Aorta (tissue), 5 donors: ENCODE data around the gene KCNA4. TPM values are rescaled to one million over a fixed set of nuclear protein-coding genes. Genes with fewer than 3 reads are reported as not detected.

Experiments used
- ATAC-seq: fragments of 200-7000 bp; cut with Tn5 transposase; one replicate; pipeline ENCODE4 v1.9.1; 2022; ENCODE audit warnings: moderate library complexity; ENCODE audit not compliant: low FRiP score
- DNase-seq, 2 donors: peaks; one replicate each; pipeline ENCODE4 v3.0.0-alpha.2; 2020
- H3K27ac ChIP-seq, 2 donors: one replicate each; pipeline ENCODE4 v1.5.1; 2013; ENCODE audit warnings: low read length in 2 of 2, mild to moderate bottlenecking in 2 of 2, moderate library complexity in 2 of 2, control low read depth in 1 of 2, inconsistent platforms in 1 of 2, low read depth in 1 of 2
- H3K27me3 ChIP-seq, 2 donors: one replicate each; pipeline ENCODE4 v1.6.1; 2013; ENCODE audit warnings: control low read depth in 1 of 2, low read length in 1 of 2, mild to moderate bottlenecking in 1 of 2, moderate library complexity in 1 of 2; ENCODE audit not compliant: insufficient read depth in 2 of 2, control insufficient read depth in 1 of 2
- H3K36me3 ChIP-seq, 2 donors: one replicate each; pipeline ENCODE4 v1.6.1; 2013; ENCODE audit warnings: control low read depth in 1 of 2, low read length in 1 of 2, mild to moderate bottlenecking in 1 of 2; ENCODE audit not compliant: insufficient read depth in 2 of 2, control insufficient read depth in 1 of 2
- H3K4me1 ChIP-seq, 2 donors: one replicate each; pipeline ENCODE4 v1.6.1; 2013; ENCODE audit warnings: low read length in 2 of 2, control low read depth in 1 of 2, mild to moderate bottlenecking in 1 of 2, moderate library complexity in 1 of 2; ENCODE audit not compliant: insufficient read depth in 2 of 2, control insufficient read depth in 1 of 2
- H3K4me3 ChIP-seq, 2 donors: one replicate each; pipeline ENCODE4 v1.5.1; 2013; ENCODE audit warnings: low read length in 2 of 2, control low read depth in 1 of 2, mild to moderate bottlenecking in 1 of 2
- H3K9me3 ChIP-seq: one replicate; pipeline ENCODE4 v1.6.1; 2013; ENCODE audit warnings: mild to moderate bottlenecking, low read length; ENCODE audit not compliant: control insufficient read depth
- WGBS, 2 donors: extraction: QIAGEN DNeasy Blood & Tissue Kit; methylation state at CpG; one replicate each; pipeline ENCODE4 v1.1.7; 2013; 5-methylcytosine and 5-hydroxymethylcytosine counted together
- intact Hi-C, 2 donors: fragments of 100-400 bp; cut with DNase I; formaldehyde crosslinking; loops; one replicate each; pipeline versions ENCODE4 v1.14.2 to v1.15.0; 2022
- polyA plus RNA-seq, 2 donors: library from polyadenylated mRNA; stranded (reverse); fragments of 200-250 nt; gene quantifications; one replicate each; pipeline ENCODE4 v1.2.3, GENCODE V29; 2013
- total RNA-seq, 2 donors: library from RNA; stranded (reverse); fragmentation: NEBNext Ultra II Directional; extraction: Animal tissue kit (Norgen Biotek cat#: 25700); gene quantifications; one replicate each; pipeline ENCODE4 v1.2.1, GENCODE V29; 2021
- donor health status: healthy with polysubstance abuse.
- donor health status: Bipolar disorder and iron deficiency.
- donor health status: DM: no; HTN: no; CAD: no.
- donor health status: DM: no; HTN: no; CAD: no.
- donor health status: DM: yes; HTN: yes; CAD: no.

KCNA4 gene
- total and polyA plus RNA-seq, 4 donors = 0.06 to 0.54 TPM; not detected in 2

DNA sequence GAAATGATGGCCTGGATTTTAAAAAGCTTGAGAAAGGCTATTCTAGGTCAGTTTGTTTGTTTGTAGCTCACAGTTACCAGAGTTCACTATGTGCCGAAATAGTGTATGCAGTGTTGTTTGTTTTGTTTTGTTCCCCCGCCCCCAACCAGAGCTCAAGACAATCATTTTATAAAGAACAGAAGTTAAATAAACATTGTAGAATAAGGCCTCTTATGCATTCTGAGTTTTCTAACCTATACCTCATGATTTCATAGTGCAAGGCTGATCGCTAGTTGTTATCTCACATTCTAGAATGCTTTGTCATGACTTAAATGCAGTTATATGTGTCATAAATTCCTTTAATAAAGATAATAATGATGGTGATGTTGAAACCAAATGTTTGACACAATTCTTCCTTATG is 7.8 kb downstream of the KCNA4 start:
- Histone ChIP-seq H3K9me3 (no peaks in the 10 kb centered on the region), H3K36me3 (no peaks in the 10 kb centered on the region), H3K4me1 (no peaks in the 10 kb centered on the region), H3K4me3 (no peak overlapping the region), H3K27ac (no peak overlapping the region), H3K27me3 (no peaks in the 10 kb centered on the region)
- intact Hi-C loops = no loop called here
- ATAC-seq (no peak), DNase-seq (no peak)
- WGBS, 2 donors = 84 to 92% methylated on average over 3 of the region's 3 CpGs

DNA sequence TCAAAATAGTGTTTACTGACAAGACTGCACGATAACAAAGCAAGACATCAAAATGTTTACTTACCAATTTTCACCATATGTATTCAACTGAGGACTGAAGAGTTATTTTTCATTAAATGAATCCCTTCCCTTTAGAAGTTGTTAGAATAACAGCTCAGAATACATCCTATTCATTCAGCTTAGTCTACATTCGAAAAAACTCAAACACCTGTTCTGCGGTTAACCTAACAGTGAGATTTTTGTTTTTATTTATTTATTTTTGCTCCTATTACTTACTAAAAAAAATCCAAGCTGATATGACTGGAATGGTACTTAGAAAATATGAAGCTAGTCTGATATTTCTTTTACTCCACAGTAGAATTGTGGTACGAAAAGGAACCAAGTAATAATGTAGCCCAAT is 10.0 kb downstream of the KCNA4 start:
- Histone ChIP-seq H3K36me3 (no peaks in the 10 kb centered on the region), H3K27me3 (no peaks in the 10 kb centered on the region), H3K4me3 (no peak overlapping the region), H3K9me3 (no peaks in the 10 kb centered on the region), H3K27ac (no peak overlapping the region), H3K4me1 (no peaks in the 10 kb centered on the region)
- no peak for ATAC-seq
- intact Hi-C loops = no loop called here
- 91 to 93% methylated on average over 4 of the region's 4 CpGs for WGBS, 2 donors
- no peak for DNase-seq

DNA sequence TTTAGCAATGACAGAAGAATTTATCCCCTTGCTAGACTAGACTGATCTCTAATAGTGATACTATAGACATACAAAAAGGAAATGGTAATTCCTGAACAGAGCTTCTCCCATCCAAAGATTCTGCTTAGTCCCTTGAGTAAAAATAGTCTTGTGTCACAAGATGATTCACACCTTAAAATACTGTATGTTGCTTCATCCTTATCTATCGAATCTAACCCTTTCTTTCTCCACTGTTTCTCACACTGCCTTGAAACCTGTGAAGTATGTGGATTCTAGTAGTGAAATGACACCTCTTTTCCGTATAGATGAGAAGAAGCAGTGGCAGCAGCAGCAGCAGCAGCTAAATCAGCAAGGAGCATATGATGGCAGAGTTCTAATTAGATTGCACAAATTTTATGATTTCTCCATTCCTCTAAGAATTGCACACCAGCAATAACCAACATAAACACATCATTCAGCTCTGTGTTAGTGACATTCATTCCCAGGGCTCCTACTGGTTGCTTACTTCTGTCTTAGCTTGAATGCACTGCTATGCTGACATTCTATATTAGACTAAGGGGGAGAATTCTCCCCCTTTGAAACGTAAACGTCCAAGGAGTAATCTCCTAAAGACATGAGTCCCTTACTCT is 14.6 kb downstream of the KCNA4 start:
- DNase-seq (no peak), ATAC-seq (no peak)
- Histone ChIP-seq H3K4me3 (no peak overlapping the region), H3K27me3 (no peaks in the 10 kb centered on the region), H3K9me3 (no peaks in the 10 kb centered on the region), H3K27ac (no peak overlapping the region), H3K36me3 (no peaks in the 10 kb centered on the region), H3K4me1 (no peaks in the 10 kb centered on the region)
- WGBS, 2 donors = 53 to 54% methylated on average over 4 of the region's 4 CpGs
- intact Hi-C loops = no loop called here

DNA sequence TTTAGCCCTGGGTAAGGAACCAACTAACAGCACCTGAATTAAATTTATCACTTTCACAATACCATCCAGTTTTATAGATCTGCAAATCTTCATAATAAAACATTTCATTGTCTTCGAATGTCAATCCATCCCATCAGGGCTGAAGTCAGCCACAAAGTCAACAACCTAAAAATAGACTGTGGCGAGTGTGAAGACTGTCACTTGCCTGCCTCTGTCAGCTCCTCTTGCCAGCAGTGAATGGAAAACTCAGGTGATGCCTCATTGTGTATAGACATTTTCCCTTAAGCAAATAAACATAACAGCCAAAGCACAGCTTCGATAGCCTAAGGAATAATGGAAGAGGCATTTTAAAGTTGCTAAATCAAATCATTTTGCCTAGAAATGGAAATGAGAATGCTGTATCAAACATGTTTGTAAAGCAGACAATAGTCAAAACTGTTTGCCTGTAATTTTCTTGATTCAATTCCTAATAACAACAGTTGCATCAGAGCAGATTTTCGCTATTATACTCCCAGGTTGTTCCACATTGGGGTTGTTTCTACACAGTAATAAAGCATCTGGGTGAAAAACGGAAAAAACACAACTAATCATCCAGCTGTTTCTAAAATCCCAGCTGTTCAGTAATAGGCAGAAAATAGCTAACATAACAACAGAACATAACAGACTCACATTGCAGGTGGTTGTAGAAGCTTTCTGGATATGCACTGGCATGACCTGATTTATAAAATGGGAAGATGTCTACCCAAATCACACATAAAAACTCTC is 15.7 kb downstream of the KCNA4 start:
- Histone ChIP-seq H3K4me3 (no peak overlapping the region), H3K36me3 (no peaks in the 10 kb centered on the region), H3K4me1 (no peaks in the 10 kb centered on the region), H3K9me3 (no peaks in the 10 kb centered on the region), H3K27ac (no peak overlapping the region), H3K27me3 (no peaks in the 10 kb centered on the region)
- no peak for DNase-seq
- ATAC-seq = no peak
- 66 to 67% methylated on average over 5 of the region's 5 CpGs for WGBS, 2 donors
- intact Hi-C loops = no loop called here

DNA sequence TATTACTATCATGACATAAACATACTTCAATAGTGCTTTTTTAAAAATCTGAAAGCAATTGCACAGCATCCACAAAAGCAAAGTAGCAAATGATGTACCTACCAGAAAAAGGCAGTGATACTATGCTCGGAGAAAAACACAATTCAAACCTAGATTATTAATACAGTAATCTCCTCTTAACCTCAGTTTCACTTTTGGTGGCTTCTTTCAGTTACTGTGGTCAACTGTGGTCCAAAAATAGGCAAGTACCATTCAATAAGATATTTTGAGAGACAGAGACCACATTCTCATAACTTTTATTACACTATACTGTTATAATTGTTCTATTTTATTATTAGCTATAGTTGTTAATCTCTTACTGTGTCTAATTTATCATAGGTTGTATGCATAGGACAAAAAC is 20.8 kb downstream of the KCNA4 start:
- Histone ChIP-seq H3K4me3 (no peak overlapping the region), H3K9me3 (peaks cover 1% of the 10 kb centered on the region), H3K27ac (no peak overlapping the region), H3K27me3 (no peaks in the 10 kb centered on the region), H3K36me3 (no peaks in the 10 kb centered on the region), H3K4me1 (no peaks in the 10 kb centered on the region)
- 94% methylated on average over 1 of the region's 1 CpG for WGBS, 2 donors
- intact Hi-C loops = no loop called here
- ATAC-seq (no peak), DNase-seq (no peak)

DNA sequence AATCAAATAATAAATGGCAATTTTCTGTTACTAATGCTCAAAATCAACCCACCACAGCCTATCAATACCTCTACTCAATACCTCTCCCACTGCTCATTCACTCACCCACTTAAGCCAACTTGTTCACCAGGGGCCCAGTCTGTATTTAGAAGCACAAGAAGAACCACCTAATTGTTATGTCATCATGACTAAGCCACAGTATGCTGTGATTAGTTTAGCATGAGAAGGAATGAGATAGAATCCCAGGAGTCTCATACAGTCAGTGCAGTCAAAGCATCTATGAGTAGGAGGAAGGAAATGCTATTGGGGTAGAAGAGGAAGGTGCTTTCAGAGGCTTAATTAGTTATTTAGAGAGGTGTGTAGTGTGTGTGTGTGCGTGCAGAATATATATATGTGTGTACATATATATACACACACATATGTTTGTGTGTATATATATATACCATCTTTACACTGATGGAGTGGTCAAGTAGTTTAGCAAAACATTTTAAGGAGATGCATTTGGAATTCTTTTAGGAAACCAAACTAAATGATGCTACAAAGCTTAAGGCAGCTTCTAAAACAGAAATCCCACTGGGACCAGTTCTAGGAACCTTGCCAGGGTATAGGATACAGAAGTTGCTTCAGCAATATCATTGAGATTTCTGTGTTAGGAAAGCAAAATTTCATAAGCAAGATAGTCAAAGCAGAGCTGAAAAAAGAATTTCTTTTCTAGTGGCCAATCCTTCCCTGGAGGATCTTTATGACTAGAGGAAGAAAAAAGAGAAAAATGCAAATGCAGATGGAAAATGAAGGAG is 27.5 kb downstream of the KCNA4 start:
- no peak for ATAC-seq
- no peaks in the 10 kb centered on the region for H3K36me3 ChIP-seq
- WGBS, 2 donors = 83 to 90% methylated on average over 1 of the region's 1 CpG
- H3K9me3 ChIP-seq = peaks cover 1% of the 10 kb centered on the region
- no peak overlapping the region for H3K4me3 ChIP-seq
- intact Hi-C loops = no loop called here
- H3K27ac ChIP-seq = no peak overlapping the region
- H3K27me3 ChIP-seq = no peaks in the 10 kb centered on the region
- no peak for DNase-seq
- no peaks in the 10 kb centered on the region for H3K4me1 ChIP-seq

DNA sequence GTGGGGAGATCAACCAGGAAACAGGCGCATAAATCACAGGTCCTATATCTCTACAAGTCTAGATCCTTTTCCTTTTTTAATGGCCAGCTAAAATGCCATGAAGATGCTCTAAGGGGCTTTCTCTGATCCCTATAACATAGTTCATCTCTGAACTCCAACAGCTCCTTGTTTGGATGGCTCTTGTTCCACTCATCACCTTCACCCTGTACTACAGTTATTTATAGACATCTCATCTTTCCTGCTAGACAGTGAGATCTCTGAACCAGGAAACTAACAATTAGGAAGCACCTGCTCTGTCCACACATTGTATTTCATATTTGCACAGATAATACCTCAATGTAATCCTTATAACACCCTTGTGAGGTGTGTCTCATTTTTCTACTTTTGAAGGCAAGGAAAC is 31.6 kb downstream of the KCNA4 start:
- Histone ChIP-seq H3K36me3 (no peaks in the 10 kb centered on the region), H3K4me3 (no peak overlapping the region), H3K4me1 (no peaks in the 10 kb centered on the region), H3K9me3 (no peaks in the 10 kb centered on the region), H3K27me3 (no peaks in the 10 kb centered on the region), H3K27ac (no peak overlapping the region)
- DNase-seq (no peak), ATAC-seq (no peak)
- 94% methylated on average over 1 of the region's 1 CpG for WGBS, 2 donors
- intact Hi-C loops = no loop called here

DNA sequence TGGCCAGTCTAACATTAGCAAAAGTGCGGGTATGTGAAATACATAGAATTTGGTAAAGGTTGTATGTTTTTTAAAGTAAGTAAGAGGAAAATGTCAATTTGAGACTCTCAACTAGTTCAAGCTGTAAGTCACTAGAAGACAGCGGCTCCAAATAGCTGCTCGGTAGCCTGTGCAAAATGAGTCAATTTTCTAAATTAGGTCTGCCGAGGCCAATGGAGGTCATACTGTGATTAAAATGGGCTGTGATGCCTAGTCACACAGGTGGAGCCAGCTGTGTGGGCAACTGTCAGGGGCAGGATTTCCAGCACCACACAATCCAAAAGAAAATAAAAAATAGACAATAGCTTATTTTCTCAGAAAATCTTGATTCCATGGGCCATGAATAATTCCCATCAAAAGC is 32.3 kb downstream of the KCNA4 start:
- intact Hi-C loops = no loop called here
- Histone ChIP-seq H3K36me3 (no peaks in the 10 kb centered on the region), H3K4me3 (no peak overlapping the region), H3K4me1 (no peaks in the 10 kb centered on the region), H3K27me3 (no peaks in the 10 kb centered on the region), H3K27ac (no peak overlapping the region), H3K9me3 (no peaks in the 10 kb centered on the region)
- 80 to 87% methylated on average over 4 of the region's 4 CpGs for WGBS, 2 donors
- ATAC-seq (no peak), DNase-seq (no peak)
